HEK293 (cell line): ENCODE data around the gene ELN.
A peak's percentile ranks its signal among the peaks of the same experiment; 100 is the strongest.

Source experiments
- CTCF ChIA-PET: fragments of 350-600 bp; formaldehyde crosslinking; extraction: SDS; loops from one replicate; lab custom pipeline; 2021; ENCODE audit warnings: antibody characterized with exemption; lab: Yijun Ruan, JAX
- POLR2A ChIA-PET: fragments of 300-600 bp; formaldehyde crosslinking; extraction: SDS; loops from one replicate; lab custom pipeline; 2020; ENCODE audit warnings: antibody characterized with exemption, inconsistent platforms; lab: Yijun Ruan, JAX
- H3K27ac ChIP-seq: fragments of 200-500 bp; sonication (Bioruptor generic); 2 replicates; pipeline ENCODE4 v1.5.1; 2014; ENCODE audit warnings: low read depth, low read length, control low read depth, inconsistent platforms; ENCODE audit errors: extremely low read depth
- H3K36me3 ChIP-seq, 2 experiments: fragments of 200-500 bp in 1 of 2; sonication (Bioruptor generic) in 1 of 2; 1 replicate in 1 of 2; 2 replicates in 1 of 2; pipeline ENCODE4 v1.5.1; 2014 to 2017; ENCODE audit warnings: inconsistent platforms in 2 of 2, low read length in 2 of 2; ENCODE audit not compliant: control insufficient read depth in 2 of 2, insufficient read depth in 1 of 2
- H3K4me1 ChIP-seq: fragments of 200-500 bp; sonication (Bioruptor generic); 2 replicates; pipeline ENCODE4 v1.5.1; 2014; ENCODE audit warnings: mild to moderate bottlenecking, low read length, inconsistent platforms; ENCODE audit not compliant: control insufficient read depth, insufficient read depth
- H3K4me3 ChIP-seq: 2 replicates; pipeline ENCODE4 v1.5.1; 2011; ENCODE audit warnings: low read depth, mild to moderate bottlenecking, control low read depth, low read length, moderate library complexity
- H3K9me3 ChIP-seq: fragments of 200-500 bp; sonication (Bioruptor generic); 2 replicates; pipeline ENCODE4 v1.5.1; 2014; ENCODE audit warnings: low read depth, low read length, inconsistent platforms; ENCODE audit not compliant: control insufficient read depth, insufficient read depth
- BCL11A ChIP-seq: fragments of 450-650 bp; formaldehyde crosslinking; IDR thresholded peaks from 2 replicates; pipeline ENCODE4 v1.5.1; 2016; ENCODE audit warnings: low read depth, missing biosample characterization, missing genetic modification characterization
- SCRT1 ChIP-seq: fragments of 450-650 bp; formaldehyde crosslinking; IDR thresholded peaks from 2 replicates; pipeline ENCODE4 v1.5.1; 2016; ENCODE audit warnings: missing biosample characterization, missing genetic modification characterization, borderline replicate concordance
- SCRT2 ChIP-seq: fragments of 450-650 bp; formaldehyde crosslinking; IDR thresholded peaks from 2 replicates; pipeline ENCODE4 v1.5.1; 2016; ENCODE audit warnings: missing biosample characterization, missing genetic modification characterization
- ZEB2 ChIP-seq: fragments of 450-650 bp; formaldehyde crosslinking; IDR thresholded peaks from 2 replicates; pipeline ENCODE4 v1.5.1; 2016; ENCODE audit warnings: missing biosample characterization, missing genetic modification characterization
- ZFP69B ChIP-seq: fragments of 450-650 bp; formaldehyde crosslinking; IDR thresholded peaks from 2 replicates; pipeline ENCODE4 v1.5.1; 2016; ENCODE audit warnings: missing biosample characterization, missing genetic modification characterization
- ZNF214 ChIP-seq: fragments of 450-650 bp; formaldehyde crosslinking; IDR thresholded peaks from 2 replicates; pipeline ENCODE4 v1.5.1; 2017; ENCODE audit warnings: missing biosample characterization, mild to moderate bottlenecking, missing genetic modification characterization, borderline replicate concordance
- ZNF302 ChIP-seq: fragments of 450-650 bp; formaldehyde crosslinking; IDR thresholded peaks from 2 replicates; pipeline ENCODE4 v1.5.1; 2016; ENCODE audit warnings: missing biosample characterization, missing genetic modification characterization, low read depth
- ZNF341 ChIP-seq: fragments of 450-650 bp; formaldehyde crosslinking; IDR thresholded peaks from 2 replicates; pipeline ENCODE4; 2016; ENCODE audit warnings: low read depth, missing biosample characterization, missing genetic modification characterization
- ZNF366 ChIP-seq: fragments of 450-650 bp; formaldehyde crosslinking; conservative IDR thresholded peaks from 2 replicates; pipeline ENCODE4 v1.5.1; 2016; ENCODE audit warnings: missing biosample characterization, missing genetic modification characterization
- ZNF433 ChIP-seq: fragments of 450-650 bp; formaldehyde crosslinking; IDR thresholded peaks from 2 replicates; pipeline ENCODE4 v1.5.1; 2016; ENCODE audit warnings: missing biosample characterization, missing genetic modification characterization, low read depth
- ZNF558 ChIP-seq: fragments of 450-650 bp; formaldehyde crosslinking; IDR thresholded peaks from 2 replicates; pipeline ENCODE4 v1.5.1; 2016; ENCODE audit warnings: missing biosample characterization, missing genetic modification characterization
- ZNF600 ChIP-seq: fragments of 450-650 bp; formaldehyde crosslinking; IDR thresholded peaks from 2 replicates; pipeline ENCODE4 v1.5.1; 2016; ENCODE audit warnings: missing biosample characterization, missing genetic modification characterization
- ZNF707 ChIP-seq: fragments of 450-650 bp; formaldehyde crosslinking; IDR thresholded peaks from 2 replicates; pipeline ENCODE4 v1.5.1; 2016; ENCODE audit warnings: missing biosample characterization, missing genetic modification characterization
- ZNF792 ChIP-seq: fragments of 450-650 bp; formaldehyde crosslinking; IDR thresholded peaks from 2 replicates; pipeline ENCODE4 v1.5.1; 2016; ENCODE audit warnings: missing biosample characterization, missing genetic modification characterization
- TF ChIP-seq, protein P1 (sequence below): fragments of 450-650 bp; formaldehyde crosslinking; IDR thresholded peaks from 2 replicates; pipeline ENCODE4 v1.5.1; 2016; ENCODE audit warnings: missing biosample characterization, missing genetic modification characterization
- TF ChIP-seq, protein P2 (sequence below): fragments of 450-650 bp; formaldehyde crosslinking; IDR thresholded peaks from 2 replicates; pipeline ENCODE4 v1.5.0; 2017; ENCODE audit warnings: missing biosample characterization, missing genetic modification characterization, borderline replicate concordance
- TF ChIP-seq, protein P3 (sequence below): fragments of 450-650 bp; formaldehyde crosslinking; IDR thresholded peaks from 2 replicates; pipeline ENCODE4 v1.5.1; 2017; ENCODE audit warnings: missing biosample characterization, missing genetic modification characterization

The ELN gene

DNA sequence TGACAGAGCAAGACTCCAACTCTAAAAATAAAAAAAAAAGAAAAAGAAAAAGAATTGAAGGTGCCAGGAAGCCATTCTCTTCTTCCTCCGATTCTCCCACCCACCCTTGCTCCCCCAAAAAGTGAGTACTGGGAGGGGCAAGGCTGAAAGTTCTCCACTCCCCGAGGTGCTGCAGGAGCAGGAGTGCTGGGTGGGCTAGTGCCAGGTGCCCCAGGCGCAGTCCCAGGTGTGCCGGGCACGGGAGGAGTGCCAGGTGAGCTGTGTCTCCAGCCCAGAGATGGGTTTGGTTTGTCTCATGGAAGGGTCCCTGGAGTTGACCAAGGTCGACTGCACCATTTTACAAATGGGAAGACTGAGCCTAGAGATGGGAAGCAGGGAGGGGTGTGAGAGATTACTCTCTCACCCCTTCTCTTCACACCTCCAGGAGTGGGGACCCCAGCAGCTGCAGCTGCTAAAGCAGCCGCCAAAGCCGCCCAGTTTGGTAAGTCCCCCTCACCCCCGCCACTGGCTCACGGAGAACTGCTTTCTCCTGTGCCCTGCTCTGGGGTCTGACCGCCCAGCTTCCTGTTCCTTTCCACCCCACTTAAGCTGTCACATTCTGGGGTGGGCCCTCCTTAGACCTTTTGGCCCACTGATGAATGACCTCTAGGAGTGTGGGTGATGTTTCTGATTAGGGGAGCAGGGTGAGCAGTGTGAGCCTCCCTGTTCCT lies 29.4 kb downstream of the ELN start (continued):
- TF ChIP-seq, protein P1, sequence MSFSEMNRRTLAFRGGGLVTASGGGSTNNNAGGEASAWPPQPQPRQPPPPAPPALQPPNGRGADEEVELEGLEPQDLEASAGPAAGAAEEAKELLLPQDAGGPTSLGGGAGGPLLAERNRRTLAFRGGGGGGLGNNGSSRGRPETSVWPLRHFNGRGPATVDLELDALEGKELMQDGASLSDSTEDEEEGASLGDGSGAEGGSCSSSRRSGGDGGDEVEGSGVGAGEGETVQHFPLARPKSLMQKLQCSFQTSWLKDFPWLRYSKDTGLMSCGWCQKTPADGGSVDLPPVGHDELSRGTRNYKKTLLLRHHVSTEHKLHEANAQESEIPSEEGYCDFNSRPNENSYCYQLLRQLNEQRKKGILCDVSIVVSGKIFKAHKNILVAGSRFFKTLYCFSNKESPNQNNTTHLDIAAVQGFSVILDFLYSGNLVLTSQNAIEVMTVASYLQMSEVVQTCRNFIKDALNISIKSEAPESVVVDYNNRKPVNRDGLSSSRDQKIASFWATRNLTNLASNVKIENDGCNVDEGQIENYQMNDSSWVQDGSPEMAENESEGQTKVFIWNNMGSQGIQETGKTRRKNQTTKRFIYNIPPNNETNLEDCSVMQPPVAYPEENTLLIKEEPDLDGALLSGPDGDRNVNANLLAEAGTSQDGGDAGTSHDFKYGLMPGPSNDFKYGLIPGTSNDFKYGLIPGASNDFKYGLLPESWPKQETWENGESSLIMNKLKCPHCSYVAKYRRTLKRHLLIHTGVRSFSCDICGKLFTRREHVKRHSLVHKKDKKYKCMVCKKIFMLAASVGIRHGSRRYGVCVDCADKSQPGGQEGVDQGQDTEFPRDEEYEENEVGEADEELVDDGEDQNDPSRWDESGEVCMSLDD = no peak
- TF ChIP-seq ZNF341 (tag by site-specific recombination) = no peak
- TF ChIP-seq, all 188 proteins: peak for 0

DNA sequence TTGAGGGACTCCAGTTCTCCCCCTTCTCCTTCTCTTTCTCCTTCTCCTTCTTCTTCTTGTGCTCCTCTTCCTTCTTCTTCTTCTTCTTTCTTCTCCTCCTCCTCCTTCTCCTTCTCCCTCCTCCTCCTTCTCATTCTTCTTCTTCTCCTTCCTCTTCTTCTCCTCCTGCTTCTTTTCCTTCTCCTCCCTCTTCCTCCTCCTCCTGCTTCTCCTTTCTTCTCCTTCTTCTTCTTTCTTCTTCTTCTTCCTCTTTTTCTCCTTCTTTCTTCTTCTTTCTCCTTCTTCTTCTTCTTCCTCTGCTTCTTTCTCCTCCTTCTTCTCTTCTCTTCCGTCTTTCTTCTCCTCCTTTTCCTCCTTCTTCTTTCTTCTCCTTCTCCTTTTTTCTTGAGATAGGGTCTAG lies 30.0 kb downstream of the ELN start:
- no peak overlapping the region for H3K4me3 ChIP-seq
- H3K4me1 ChIP-seq = no peaks in the 10 kb centered on the region
- no peaks in the 10 kb centered on the region for H3K36me3 ChIP-seq
- CTCF ChIA-PET = interaction anchor here (1.1 to 2.0 kb wide), 2 partner anchors 9 to 10 kb away, joined by 5 read pairs; no protein-coding TSS in a partner anchor
- TF ChIP-seq ZNF366 = peak; percentile 89
- TF ChIP-seq, protein P2, sequence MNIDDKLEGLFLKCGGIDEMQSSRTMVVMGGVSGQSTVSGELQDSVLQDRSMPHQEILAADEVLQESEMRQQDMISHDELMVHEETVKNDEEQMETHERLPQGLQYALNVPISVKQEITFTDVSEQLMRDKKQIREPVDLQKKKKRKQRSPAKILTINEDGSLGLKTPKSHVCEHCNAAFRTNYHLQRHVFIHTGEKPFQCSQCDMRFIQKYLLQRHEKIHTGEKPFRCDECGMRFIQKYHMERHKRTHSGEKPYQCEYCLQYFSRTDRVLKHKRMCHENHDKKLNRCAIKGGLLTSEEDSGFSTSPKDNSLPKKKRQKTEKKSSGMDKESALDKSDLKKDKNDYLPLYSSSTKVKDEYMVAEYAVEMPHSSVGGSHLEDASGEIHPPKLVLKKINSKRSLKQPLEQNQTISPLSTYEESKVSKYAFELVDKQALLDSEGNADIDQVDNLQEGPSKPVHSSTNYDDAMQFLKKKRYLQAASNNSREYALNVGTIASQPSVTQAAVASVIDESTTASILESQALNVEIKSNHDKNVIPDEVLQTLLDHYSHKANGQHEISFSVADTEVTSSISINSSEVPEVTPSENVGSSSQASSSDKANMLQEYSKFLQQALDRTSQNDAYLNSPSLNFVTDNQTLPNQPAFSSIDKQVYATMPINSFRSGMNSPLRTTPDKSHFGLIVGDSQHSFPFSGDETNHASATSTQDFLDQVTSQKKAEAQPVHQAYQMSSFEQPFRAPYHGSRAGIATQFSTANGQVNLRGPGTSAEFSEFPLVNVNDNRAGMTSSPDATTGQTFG (tag by site-specific recombination) = no peak
- TF ChIP-seq SCRT1 (tag by site-specific recombination) = no peak
- no peaks in the 10 kb centered on the region for H3K9me3 ChIP-seq
- no peak overlapping the region for H3K27ac ChIP-seq
- POLR2A ChIA-PET = no interaction called here

DNA sequence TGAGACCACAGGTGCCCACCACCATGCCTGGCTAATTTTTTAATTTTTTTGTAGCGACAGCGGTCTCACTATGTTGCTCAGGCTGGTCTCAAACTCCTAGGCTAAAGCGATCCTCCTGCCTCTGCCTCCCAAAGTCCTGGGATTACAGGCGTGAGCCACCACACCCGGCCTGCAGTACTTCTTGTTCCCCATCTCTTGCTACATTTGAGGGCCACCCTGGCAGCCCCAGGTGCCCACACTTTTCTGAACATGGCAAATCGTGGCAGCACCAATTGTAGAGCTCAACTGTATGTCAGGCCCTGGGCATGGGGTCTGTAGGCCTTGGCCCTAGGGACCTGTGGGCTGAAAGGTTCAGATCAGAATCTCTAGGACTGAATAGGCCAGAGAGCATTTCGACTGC lies 30.5 kb downstream of the ELN start:
- TF ChIP-seq ZNF558 (tag by site-specific recombination) (no peak), ZFP69B (no peak), ZEB2 (no peak), ZNF433 (tag by site-specific recombination) (no peak), SCRT2 (tag by site-specific recombination) (no peak), ZNF214 (tag by site-specific recombination) (no peak), ZNF302 (tag by site-specific recombination) (no peak), BCL11A (tag by site-specific recombination) (no peak), ZNF792 (no peak), ZNF600 (tag by site-specific recombination) (no peak), ZNF707 (no peak), SCRT1 (tag by site-specific recombination) (no peak)
- TF ChIP-seq, protein P3, sequence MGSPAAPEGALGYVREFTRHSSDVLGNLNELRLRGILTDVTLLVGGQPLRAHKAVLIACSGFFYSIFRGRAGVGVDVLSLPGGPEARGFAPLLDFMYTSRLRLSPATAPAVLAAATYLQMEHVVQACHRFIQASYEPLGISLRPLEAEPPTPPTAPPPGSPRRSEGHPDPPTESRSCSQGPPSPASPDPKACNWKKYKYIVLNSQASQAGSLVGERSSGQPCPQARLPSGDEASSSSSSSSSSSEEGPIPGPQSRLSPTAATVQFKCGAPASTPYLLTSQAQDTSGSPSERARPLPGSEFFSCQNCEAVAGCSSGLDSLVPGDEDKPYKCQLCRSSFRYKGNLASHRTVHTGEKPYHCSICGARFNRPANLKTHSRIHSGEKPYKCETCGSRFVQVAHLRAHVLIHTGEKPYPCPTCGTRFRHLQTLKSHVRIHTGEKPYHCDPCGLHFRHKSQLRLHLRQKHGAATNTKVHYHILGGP (tag by site-specific recombination) = no peak
- POLR2A ChIA-PET = no interaction called here
- no peaks in the 10 kb centered on the region for H3K4me1 ChIP-seq
- no peak overlapping the region for H3K27ac ChIP-seq
- H3K4me3 ChIP-seq = no peak overlapping the region
- H3K9me3 ChIP-seq = no peaks in the 10 kb centered on the region
- CTCF ChIA-PET = interaction anchor here (1.1 to 2.0 kb wide), 2 partner anchors 9 to 10 kb away, joined by 5 read pairs; no protein-coding TSS in a partner anchor
- no peaks in the 10 kb centered on the region for H3K36me3 ChIP-seq
